H4 (cell line): ENCODE data around the gene NACA. TPM values are rescaled to one million over a fixed set of nuclear protein-coding genes. Genes with fewer than 3 reads are reported as not detected.
"Not testable (repeated sequence)": the region's sequence is repeated elsewhere in the genome, so short reads cannot be mapped to it uniquely, and the experiment has no call there.

Source experiments
- DNase-seq: peaks from one replicate; pipeline ENCODE4 v3.0.0-alpha.2; 2015; ENCODE audit warnings: low spot score
- total RNA-seq: library from RNA; depleted of rRNA; stranded (reverse); fragments of >200 nt; shearing (Covaris generic); gene quantifications from 2 replicates; pipeline ENCODE4 v1.2.3, GENCODE V29; 2014

The NACA gene
- total RNA-seq, 1 experiment from 2014 or later, result 1,775 TPM

- DNase-seq, result no peak
Observed at GRCh38 chr12:56724701-56724971, 463 bp downstream of the NACA start.

GRCh38 chr12:56723889-56724700 lies 1.0 kb downstream of the NACA start:
- DNase-seq, result peak; percentile 40

GRCh38 chr12:56723352-56723751 lies 1.7 kb downstream of the NACA start:
- DNase-seq, result no peak

- no peak for DNase-seq
Observed at GRCh38 chr12:56722832-56723231, 2.3 kb downstream of the NACA start.

GRCh38 chr12:56721721-56722120 lies 3.4 kb downstream of the NACA start:
- no peak for DNase-seq

- no peak for DNase-seq
Observed at GRCh38 chr12:56721216-56721615, 3.9 kb downstream of the NACA start.

GRCh38 chr12:56720731-56721151 lies 4.4 kb downstream of the NACA start:
- no peak for DNase-seq

- DNase-seq, result no peak
Observed at GRCh38 chr12:56719056-56719455, 6.0 kb downstream of the NACA start.

- no peak for DNase-seq
Observed at GRCh38 chr12:56718636-56719035, 6.5 kb downstream of the NACA start.

GRCh38 chr12:56718149-56718548 lies 7.0 kb downstream of the NACA start:
- DNase-seq, result no peak

- DNase-seq, result no peak
Observed at GRCh38 chr12:56716933-56717880, 7.9 kb downstream of the NACA start.

- no peak for DNase-seq
Observed at GRCh38 chr12:56716458-56716857, 8.6 kb downstream of the NACA start.

- no peak for DNase-seq
Observed at GRCh38 chr12:56715798-56716197, 9.3 kb downstream of the NACA start.

GRCh38 chr12:56714431-56714929 lies 10.6 kb downstream of the NACA start:
- no peak for DNase-seq

- DNase-seq, result no peak
Observed at GRCh38 chr12:56713345-56713744, 11.8 kb downstream of the NACA start.

GRCh38 chr12:56709759-56710376 lies 15.2 kb downstream of the NACA start:
- DNase-seq, result no peak

- not testable (repeated sequence) for DNase-seq
Observed at GRCh38 chr12:56704522-56704921, 20.6 kb downstream of the NACA start.

- no peak for DNase-seq
Observed at GRCh38 chr12:56699020-56699661, 26.0 kb downstream of the NACA start.

GRCh38 chr12:56695327-56696101 lies 29.6 kb downstream of the NACA start:
- DNase-seq, result no peak

- no peak for DNase-seq
Observed at GRCh38 chr12:56694161-56694560, 30.9 kb downstream of the NACA start.

- DNase-seq, result no peak
Observed at GRCh38 chr12:56688846-56689109, 36.3 kb downstream of the NACA start.
